ENCODE data around the gene MAP7D1. TPM values are rescaled to one million over a fixed set of nuclear protein-coding genes. Genes with fewer than 3 reads are reported as not detected.
A peak's percentile ranks its signal among the peaks of the same experiment; 100 is the strongest.

The MAP7D1 gene
- total and polyA plus RNA-seq, 10 of the 15 experiments (the other 5 are each of a cell fraction or from before 2014, with no cell fraction given) = 4.4 to 97.6 (median 24.2) TPM

GRCh38 chr1:36149237-36149972 is 6.6 kb upstream of the MAP7D1 start, which contains the start of gene TRAPPC3:
Gene TRAPPC3 (minus strand): TSS chr1:36149486. CDS start chr1:36149378, 108 bp downstream.
- RAD21 ChIA-PET (ENCODE audit: unreplicated experiment) = interaction anchor here (0.7 to 5.5 kb wide), 38 partner anchors 8 to 324 kb away, joined by 3 to 147 read pairs (median 4); partner anchors contain the start of genes LSM10, OSCP1, SH3D21 and THRAP3
- Histone ChIP-seq H3K27me3 (replicated peaks in 1 of 2; ENCODE audit: control insufficient read depth in 2 of 2, insufficient read depth in 2 of 2, low read length in 1 of 2) (no peaks in the 10 kb centered on the region), H3K4me1 (ENCODE audit: control insufficient read depth, insufficient read depth, low read length) (peaks cover 30% of the 10 kb centered on the region), H4K20me1 (ENCODE audit: control insufficient read depth, insufficient read depth) (no peaks in the 10 kb centered on the region), H3K4me2 (ENCODE audit: control insufficient read depth, insufficient read depth) (peak within 1 kb of the TSS; percentile 77), H3K9me3 (replicated peaks; ENCODE audit: control insufficient read depth, insufficient read depth, low read length) (no peaks in the 10 kb centered on the region), H3K9ac (ENCODE audit: control insufficient read depth, insufficient read depth, low read length) (peak within 1 kb of the TSS; percentile 72), H3K79me2 (ENCODE audit: control insufficient read depth, insufficient read depth, low read length) (peaks cover 22% of the 10 kb centered on the region), H2AFZ (ENCODE audit: control insufficient read depth, low read depth, low read length) (peak within 1 kb of the TSS; percentile 77), H3K4me3 (peak within 1 kb of the TSS; percentile 86), H3K27ac (ENCODE audit: control insufficient read depth, insufficient read depth) (peak within 1 kb of the TSS; percentile 77), H3K36me3 (ENCODE audit: control insufficient read depth in 2 of 2, insufficient read depth in 2 of 2, low read length in 1 of 2) (no peaks in the 10 kb centered on the region)
- peak; percentile 97 for FAIRE-seq
- in situ Hi-C loops (cut with MboI) (no loop called here), intact Hi-C loops (cut with micrococcal nuclease; ENCODE audit: unreplicated experiment) (loop anchor here (1.0 to 2.0 kb wide), 4 partner anchors 39 to 271 kb away; partner anchors contain the start of gene THRAP3)
- POLR2A ChIA-PET = interaction anchor here (0.5 to 4.0 kb wide), 24 partner anchors 8 to 358 kb away, joined by 3 to 86 read pairs (median 4); partner anchors contain the start of genes LSM10, OSCP1, SH3D21 and STK40
- CTCF ChIA-PET = interaction anchor here (0.6 to 10.2 kb wide), 39 partner anchors 8 to 302 kb away, joined by 3 to 262 read pairs (median 7); partner anchors contain the start of genes EVA1B, LSM10, SH3D21 and THRAP3
- WGBS (ENCODE audit: insufficient coverage, insufficient replicate concordance, low lambda C conversion rate, missing lambda C conversion rate) = 2% methylated on average over 62 of the region's 62 CpGs
- SMC1A ChIA-PET (ENCODE audit: uncharacterized antibody, unreplicated experiment) = interaction anchor here (0.8 to 5.9 kb wide), 31 partner anchors 13 to 315 kb away, joined by 3 to 135 read pairs (median 5); partner anchors contain the start of genes LSM10, MRPS15, SH3D21 and THRAP3
- peak; percentile 90 for ATAC-seq
- no TSS peak for BruUV-seq (replicated peaks)
- peak; percentile 96 for DNase-seq (ENCODE audit: low read depth, low spot score)
- no peak for TF ChIP-seq YBX1 (IDR thresholded peaks at IDR 0.05)
- TF ChIP-seq ZSCAN29 (IDR thresholded peaks at IDR 0.05) = no peak
- TF ChIP-seq PKNOX1 (IDR thresholded peaks at IDR 0.05) = peak; percentile 66
- 0 out of 2 replicates have a peak, but pooled peaks have one; percentile 76 for TF ChIP-seq RCOR1 (conservative IDR thresholded peaks at IDR 0.05; ENCODE audit: low read depth, low read length)
- no peak for TF ChIP-seq SUPT20H (IDR thresholded peaks at IDR 0.05; ENCODE audit: borderline replicate concordance, control insufficient read depth, low read depth, low read length)
- no peak for TF ChIP-seq CREB1 (IDR thresholded peaks at IDR 0.05; ENCODE audit: low read depth)
- TF ChIP-seq TAF1 (IDR thresholded peaks at IDR 0.05; ENCODE audit: borderline replicate concordance, low read depth, low read length) = no peak
- no peak; the same call in 1 of the 2 replicates for TF ChIP-seq TBL1XR1 (IDR thresholded peaks at IDR 0.05; ENCODE audit: low read depth, low read length)
- TF ChIP-seq FOS (IDR thresholded peaks at IDR 0.05; ENCODE audit: borderline replicate concordance, extremely low read depth, insufficient read length) = no peak
- no peak for TF ChIP-seq RFX5 (IDR thresholded peaks at IDR 0.05; ENCODE audit: low read depth, low read length)
- no peak for TF ChIP-seq ATF3 (IDR thresholded peaks at IDR 0.05; ENCODE audit: borderline replicate concordance, extremely low read depth, low read depth, low read length)
- TF ChIP-seq HDAC6 (IDR thresholded peaks at IDR 0.05; ENCODE audit: unreplicated experiment) = no peak
- no peak for TF ChIP-seq PML (IDR thresholded peaks at IDR 0.05; ENCODE audit: low read length)
- no peak for TF ChIP-seq CUX1 (IDR thresholded peaks at IDR 0.05; ENCODE audit: insufficient replicate concordance, low read depth, low read length)
- no peak for TF ChIP-seq BACH1 (IDR thresholded peaks at IDR 0.05; ENCODE audit: borderline replicate concordance)
- peak; percentile 93 for TF ChIP-seq RAD21 (IDR thresholded peaks at IDR 0.05; ENCODE audit: insufficient read depth, low read depth, low read length)
